Fibroblast of skin of right quadriceps (primary cell): ENCODE data around the gene FAN1.

ENCODE experiments used
- DNase-seq: peaks from one replicate; pipeline ENCODE4 v3.0.0-alpha.2; 2013

FAN1 gene

DNA sequence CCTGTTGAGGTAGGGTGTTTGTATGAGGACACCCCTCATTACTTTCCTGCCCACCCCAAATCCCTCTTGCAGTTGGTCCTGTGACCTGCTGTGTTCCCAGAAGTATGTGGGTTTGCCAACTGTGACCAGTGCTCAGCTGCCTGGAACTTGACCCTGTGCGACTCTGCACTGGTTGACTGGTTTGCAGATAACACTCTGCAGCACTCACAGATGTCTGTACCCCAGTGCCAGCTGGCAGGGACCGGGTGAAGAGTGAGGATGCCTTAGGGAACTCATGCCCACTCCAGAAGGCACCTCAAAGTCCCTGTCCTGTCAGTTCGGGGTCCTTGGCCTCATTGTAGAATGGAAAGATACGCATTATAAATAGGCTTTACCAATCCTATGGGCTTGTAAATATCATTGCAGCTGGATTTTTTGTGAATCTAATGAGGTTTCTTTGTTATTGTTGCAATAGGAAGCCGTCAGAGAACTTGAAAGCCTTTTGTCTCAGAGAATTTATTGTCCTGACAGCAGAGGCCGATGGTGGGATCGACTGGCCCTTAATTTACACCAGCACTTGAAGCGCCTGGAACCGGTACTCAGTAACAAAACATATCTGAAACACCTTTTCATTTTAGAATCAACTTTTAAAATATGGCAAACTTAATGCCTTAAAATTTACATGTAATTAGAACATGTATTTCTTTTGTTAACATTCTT, 18.2 kb downstream of the FAN1 start:
- no peak for DNase-seq

DNA sequence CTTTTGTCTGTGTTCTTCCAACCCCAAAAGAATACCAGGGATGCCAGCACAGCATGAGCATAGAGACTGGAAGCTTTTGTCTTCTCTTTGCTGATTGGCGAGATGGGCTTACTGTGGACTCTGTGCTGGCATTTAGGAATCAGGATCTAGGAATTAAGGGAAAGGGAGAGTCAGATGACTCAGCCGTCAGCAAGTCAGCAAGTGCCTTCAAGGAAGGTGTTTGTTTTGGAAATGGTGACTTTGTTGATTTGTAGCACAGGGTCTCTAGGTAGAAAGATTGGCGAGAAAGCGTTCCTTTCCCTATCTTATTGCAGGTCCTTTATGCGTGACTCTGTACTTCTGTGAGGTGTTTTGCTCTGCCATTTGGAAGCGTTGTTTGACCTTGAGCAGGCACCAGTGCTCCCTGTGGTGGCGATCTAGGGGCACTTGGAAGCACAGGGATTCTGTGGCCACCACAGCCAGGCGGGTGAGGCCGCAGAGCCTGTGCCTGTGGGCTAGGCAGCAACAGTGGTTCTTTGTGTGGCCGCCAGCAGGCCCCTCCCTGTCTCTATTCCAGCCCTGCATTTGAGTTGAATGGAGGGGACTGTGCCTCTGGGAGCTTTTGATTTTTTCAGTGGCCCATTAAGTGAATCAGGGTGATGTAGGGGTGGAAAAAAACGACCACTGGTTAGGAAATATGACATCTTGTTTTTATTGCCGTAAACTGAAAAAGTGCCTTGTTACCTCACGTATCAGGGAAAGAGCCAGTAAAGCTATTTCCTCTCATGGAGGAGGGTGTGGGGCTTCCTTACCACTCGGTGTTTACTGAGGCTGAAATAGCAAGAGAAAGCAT, 19.0 kb downstream of the FAN1 start:
- peak; percentile 76 for DNase-seq

DNA sequence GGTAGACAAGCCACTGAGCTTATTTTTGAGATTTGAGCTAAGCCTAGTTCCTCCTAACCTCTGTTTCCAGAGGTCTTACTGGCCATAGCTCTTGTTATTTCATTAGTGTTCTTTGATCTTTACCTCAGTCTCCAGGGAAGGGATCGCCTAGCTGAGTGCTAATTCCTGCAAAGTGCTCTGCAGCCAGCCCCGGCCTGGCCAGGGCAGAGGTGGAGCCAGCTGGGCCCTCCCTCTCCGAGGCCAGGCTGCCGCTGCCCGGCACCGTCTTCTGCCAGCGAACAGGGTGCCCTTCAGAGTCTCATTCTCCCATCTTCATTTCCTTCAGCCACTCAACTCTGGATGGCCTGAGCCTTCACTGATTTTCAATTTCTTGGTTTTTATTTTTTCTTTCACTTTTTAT, 19.7 kb downstream of the FAN1 start:
- no peak for DNase-seq

DNA sequence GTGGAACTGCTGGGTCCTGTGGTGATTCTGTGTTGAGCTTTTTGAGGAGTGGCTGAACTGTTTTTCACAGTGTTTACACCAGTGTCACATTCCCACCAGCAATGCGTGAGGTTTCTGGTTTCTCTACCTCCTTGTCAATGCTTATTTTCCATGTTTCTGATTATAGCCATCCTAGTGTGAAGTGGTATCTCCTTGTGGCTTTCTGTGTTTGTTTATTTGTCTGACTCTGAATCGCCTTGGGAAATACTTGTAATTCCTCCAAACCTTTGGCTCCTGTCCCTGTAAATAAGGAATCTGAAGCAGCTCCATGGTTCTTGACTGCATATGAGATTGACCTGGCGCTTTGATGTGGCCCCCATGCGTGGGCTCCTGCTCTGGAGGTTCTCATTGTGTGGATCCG, 20.6 kb downstream of the FAN1 start:
- DNase-seq: peak; percentile 74

- DNase-seq: no peak
Measured at GRCh38 chr15:30925686-30926085, 22.0 kb downstream of the FAN1 start.

DNA sequence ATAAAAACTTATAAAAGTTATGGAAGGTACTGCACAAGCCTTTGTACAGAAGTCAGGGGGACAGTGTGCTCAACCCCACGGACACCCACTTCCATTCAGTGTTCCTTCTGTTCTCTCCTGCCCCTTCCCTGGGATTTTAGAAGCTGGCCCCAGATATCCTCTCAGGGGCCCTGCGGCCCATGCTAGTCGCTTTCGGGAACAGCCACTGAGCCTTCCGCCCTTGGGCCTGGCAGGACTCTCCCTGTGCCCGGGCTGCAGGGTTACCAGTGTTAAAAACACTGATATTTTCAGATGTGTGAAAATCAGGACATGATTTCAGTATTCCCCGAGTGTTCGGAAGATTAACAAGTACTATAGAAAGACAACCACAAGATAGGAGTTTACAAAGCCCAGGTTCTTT, 22.4 kb downstream of the FAN1 start:
- DNase-seq: no peak

- DNase-seq: no peak
Measured at GRCh38 chr15:30927148-30927761, 23.5 kb downstream of the FAN1 start.

DNA sequence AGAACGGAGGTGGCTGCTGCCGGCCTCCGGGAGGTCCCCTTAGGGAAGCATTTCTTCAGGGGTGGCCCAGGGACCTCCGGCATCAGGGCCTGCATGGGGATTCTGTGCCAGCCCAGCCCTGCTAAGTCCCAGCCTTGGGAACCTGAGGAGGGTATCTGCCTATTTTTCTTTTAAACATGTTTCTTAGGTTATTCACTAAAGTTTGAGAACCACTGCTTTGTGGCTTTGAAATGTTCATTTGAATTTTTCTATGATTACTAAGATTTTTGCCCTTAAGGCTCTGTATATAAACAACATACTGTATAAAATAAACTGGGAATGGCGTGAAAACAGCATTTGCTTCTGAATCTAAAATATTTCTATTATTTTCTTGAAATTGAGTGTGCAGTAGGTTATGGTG, 24.4 kb downstream of the FAN1 start:
- no peak for DNase-seq

DNA sequence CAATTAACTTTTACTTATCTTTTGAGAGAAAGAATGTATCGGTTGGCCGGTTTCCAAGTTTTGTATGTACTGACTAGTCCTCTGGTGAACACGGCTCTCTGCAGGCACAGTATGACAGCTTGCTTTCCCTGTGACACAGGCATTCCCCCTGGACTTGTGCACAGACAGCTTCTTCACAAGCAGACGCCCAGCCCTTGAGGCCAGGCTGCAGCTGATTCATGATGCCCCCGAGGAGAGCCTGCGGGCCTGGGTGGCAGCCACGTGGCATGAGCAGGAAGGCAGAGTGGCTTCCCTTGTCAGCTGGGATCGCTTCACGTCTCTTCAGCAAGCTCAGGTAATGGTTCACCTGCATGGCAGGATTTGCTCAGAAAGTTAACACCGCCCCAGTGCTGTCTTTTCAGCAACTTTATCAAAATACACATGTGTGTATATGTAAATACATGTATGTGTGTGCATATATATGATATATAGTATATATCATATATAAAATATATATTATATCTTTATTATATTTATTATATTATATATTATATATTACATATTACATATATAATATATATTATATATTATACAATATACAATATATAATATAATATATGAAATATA, 25.5 kb downstream of the FAN1 start:
- DNase-seq: no peak

DNA sequence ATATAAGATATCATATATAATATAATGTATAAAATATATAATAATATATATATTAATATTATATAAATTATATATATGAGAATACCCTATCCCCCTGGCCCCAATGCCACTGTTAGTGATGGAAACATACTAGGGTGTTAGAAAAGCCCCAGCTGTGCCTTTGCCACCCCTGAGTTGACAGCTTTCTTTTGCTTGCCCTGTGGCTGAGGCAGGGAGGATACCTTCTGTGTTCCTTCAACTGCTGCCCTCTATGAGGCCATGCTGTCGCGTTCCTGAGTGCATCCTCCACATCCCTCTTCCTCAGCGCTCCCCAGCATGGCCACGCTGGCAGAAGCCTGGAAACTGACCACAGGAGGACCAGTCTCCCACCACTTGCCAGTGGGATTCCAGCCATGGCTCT, 26.3 kb downstream of the FAN1 start:
- DNase-seq: no peak

- no peak for DNase-seq
Measured at GRCh38 chr15:30930422-30930821, 26.7 kb downstream of the FAN1 start.

DNA sequence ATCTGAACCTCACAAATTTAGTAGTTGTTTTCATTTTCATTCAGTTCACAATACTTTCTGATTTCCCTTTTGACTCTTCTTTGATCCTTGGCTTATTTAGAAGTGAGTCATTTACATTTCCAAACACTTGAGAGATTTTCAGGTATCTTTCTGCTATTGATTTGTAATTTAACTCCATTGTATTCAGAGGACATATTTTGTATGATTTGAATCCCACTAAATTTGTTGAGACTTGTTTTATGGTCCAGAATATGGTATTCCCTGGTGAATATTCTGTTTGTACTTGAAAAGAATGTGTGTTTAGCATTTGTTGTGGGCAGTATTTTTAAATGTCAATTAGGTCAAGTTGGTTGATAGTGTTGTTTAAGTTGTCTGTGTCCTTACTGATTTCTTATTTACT, 29.6 kb downstream of the FAN1 start:
- DNase-seq: no peak

DNA sequence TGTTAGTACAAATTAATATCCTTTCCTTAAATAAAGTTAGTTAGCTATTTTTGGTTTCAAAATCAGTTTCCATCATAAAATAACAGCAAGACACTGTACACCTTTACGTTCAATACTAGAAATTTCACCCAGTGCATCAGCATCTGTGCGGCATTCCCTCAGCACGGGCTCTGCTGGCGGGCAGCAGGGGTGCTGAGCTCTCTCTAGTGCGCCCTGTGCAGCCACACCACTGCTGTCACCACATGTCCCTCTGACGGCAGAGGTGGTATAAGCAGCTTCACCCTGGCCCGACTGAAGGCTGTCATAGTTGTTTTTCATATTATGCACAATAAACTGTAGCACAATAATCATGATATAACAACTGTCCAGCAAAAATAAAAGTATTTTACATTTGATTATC, 35.4 kb downstream of the FAN1 start:
- no peak for DNase-seq

DNA sequence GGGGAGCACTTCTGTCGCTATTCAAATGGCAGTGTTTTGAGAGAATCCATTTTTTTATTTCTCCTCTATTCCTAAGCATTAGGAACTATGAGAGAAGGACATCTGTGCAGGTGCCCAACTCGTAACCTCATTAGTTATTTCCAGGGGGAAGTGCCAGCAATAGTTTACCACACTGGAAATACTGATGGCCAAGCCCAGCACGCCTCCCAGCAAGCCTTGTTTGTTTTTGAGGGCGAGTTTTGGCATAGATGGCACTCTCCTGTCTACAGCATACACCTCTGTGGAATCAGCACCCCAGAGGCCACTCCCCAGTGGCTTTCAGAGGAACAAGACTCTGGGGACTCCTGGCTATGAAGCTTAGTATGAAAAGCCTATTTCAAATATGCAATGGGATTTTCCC, 36.6 kb downstream of the FAN1 start:
- no peak for DNase-seq

DNA sequence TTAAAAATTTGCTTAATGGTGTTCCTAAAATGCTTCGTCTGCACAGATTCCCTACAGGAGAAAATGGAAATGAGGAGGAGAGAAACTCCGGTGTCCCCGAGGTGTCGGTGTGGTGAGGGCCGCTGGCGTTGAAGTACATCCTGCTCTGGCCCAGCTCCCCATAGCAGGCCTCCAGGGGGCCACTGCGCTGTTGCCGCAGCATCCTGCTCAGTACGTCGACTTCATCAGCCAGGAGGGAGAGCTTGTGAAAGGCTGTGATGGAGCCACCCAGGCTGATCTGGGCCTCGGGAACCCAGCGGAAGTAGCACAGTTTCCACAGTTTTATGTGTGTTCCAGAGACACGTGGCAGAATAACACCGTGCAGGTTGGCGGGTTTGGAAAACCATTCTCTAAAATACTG, 37.8 kb downstream of the FAN1 start:
- DNase-seq: no peak

- no peak for DNase-seq
Measured at GRCh38 chr15:30943654-30944335, 40.1 kb downstream of the FAN1 start.

DNA sequence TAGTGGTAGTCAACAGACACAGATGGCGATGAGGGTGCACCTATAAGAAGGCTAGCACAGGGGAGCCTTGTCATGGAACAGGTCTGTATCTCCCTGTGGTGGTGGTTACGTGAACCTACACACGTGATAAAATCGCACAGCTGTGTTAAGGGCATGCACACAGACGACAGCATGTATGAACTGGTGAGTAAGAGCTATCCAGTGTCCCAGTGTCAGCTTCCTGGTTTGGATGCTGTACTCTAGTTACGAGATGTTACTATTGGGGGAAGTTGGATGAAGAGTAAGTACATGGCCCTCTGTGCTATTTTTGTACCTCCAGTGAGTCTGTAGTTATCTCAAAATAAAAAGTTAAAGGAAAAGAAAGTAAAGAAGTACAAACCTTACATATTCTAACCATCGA, 49.5 kb downstream of the FAN1 start:
- no peak for DNase-seq

DNA sequence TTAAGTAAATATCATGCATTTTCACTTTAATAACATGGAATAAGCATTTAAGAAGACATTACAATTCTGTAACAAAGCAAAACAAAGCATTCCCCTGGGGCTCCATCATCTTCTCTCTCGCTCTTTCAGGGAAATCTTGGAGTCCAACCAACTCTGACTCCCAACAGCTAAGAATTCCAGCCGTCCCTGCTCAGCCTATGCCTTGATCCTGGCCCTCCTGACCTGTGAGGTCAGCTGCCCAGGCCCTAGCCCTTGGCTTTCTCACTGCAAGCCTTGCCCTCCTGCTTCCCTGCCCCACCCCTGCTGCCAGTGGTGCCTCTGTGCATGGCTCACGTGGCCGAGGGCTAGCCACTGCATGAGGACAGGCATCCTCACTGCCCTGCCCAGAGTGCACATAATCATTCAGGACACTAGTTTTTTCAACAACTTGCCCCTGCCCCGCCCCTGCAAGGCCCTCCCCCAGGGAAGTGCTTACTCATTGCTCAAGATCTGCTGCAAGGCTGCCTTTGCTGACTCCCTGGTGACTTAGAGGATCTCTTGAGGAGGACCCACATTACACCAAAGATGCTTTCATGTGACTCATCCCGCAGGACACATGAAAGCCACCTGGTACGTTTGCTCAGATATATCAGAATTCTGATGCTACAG, 50.1 kb downstream of the FAN1 start:
- peak; percentile 89 for DNase-seq

- DNase-seq: peak; percentile 15
Measured at GRCh38 chr15:30954674-30955073, 51.0 kb downstream of the FAN1 start.

GRCh38 chr15:30956216-30957124, 52.8 kb downstream of the FAN1 start:
- DNase-seq: peak; percentile 50

- DNase-seq: peak; percentile 12
Measured at GRCh38 chr15:30958219-30958618, 54.5 kb downstream of the FAN1 start.
